Measurements from ENCODE around the gene CSNK1D.

CSNK1D gene

DNA sequence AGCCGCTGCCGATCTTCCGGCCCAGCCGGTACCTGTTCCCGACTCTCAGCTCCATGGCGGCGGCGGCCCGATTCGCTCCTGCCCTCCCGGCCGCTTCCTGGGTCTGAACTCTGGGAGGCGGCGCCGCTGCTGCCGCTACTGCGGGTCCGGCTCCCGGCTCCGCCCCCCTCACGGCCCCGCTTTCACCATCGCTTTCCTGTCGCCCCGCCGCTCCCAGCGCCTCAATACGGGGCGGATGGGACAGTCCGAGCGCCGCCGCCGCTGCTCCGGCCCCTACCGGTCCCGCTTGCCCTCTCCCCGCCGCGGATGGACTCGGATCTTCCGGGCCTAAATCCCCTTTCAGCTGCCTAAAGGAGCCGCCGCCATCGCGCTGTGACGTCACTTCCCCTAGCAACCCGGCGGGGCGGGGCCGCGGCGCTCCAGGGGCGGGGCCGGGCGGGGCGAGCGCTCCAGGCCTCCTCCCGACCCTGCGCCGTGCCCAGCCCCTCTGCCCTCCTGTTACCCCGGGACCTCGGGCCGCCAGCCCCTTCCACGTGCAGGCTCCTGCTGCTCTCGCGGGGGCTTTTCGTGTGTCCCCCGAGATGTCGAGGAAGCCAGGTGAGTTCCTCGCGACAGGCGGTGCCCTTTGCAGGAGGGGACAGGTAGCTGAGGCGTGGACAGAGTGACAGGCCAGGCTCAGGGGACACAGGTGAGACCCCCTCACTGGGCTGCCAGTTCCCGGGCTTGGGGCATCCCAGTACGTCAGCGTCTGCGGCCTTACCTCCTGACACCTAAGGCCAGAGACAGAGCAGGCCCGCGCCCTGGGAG lies at the start of gene CSNK1D:
CSNK1D (minus strand) TSS at position 374 of the 807 bp plus-strand sequence; CDS start at position 55, 319 bp downstream.
- DNase-seq = peak; percentile 86

DNA sequence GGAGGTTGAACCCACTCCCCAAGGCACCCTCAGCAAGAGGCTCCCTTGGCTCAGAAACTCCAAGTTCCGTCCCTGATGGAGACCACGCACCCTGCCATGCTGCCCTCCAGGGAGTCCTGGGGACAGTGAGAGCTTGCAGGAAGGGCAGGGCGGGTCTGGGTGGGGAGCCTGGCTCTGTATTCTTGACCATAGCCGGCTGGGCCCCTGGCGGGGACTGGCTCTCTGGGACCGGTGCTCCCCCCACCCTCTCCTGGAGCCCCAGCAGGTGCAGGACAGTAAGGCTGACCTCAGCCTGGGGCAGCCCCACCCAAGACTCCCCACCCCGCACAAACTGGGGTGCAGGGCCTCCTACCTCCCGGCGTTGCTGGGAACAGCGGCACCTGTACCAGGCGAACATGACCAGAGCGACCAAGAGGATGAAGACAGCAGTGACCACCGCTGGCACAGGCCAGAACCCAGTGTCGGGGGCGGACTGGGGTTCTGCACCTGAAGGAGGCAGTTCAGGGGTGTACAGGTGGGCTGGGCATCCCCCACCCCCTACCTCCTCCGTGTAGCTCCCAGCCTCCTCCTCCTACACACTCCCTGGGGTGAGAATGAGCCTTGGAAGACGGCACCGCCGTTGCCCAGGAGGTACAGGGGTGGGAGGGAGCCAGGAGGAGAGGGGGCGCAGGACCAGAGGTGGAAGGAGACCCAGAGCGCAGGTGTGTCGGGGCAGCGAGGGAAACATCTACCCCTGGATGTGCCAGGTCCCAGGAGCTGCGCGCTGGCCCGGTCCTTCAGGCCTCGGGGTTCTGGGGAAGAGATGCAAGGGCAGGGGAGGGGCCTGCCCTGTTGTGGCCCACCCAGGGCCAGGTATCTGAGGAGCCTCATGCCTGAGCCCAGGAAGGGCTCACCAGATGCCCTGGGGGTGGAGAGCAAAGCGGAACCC lies 49.3 kb upstream of the CSNK1D start:
- DNase-seq = no peak

GRCh38 chr17:82321947-82322466 lies 48.5 kb upstream of the CSNK1D start:
- no peak for DNase-seq

- DNase-seq = no peak
These were observed 47.7 kb upstream of the CSNK1D start for GRCh38 chr17:82320956-82321927.

GRCh38 chr17:82320140-82320840 lies 46.8 kb upstream of the CSNK1D start:
- no peak for DNase-seq

DNA sequence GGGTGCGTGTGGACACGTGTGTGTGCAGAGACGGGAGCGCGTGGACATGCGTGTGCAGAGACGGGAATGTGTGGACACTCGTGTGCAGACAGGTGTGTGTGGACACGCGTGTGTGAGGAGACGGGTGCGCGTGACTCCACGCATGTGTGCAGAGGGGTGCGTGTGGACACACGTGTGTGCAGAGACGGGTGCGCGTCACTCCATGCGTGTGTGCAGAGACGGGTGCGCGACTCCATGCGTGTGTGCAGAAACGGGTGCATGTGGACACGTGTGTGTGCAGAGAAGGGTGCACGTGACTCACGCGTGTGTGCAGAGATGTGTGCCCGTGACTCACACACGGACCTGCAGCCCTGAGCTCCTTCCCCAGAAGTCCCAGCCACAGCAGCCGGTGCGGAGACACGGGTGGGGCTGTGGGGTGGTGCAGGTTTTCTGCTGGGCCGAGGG lies 46.1 kb upstream of the CSNK1D start:
- no peak for DNase-seq

DNA sequence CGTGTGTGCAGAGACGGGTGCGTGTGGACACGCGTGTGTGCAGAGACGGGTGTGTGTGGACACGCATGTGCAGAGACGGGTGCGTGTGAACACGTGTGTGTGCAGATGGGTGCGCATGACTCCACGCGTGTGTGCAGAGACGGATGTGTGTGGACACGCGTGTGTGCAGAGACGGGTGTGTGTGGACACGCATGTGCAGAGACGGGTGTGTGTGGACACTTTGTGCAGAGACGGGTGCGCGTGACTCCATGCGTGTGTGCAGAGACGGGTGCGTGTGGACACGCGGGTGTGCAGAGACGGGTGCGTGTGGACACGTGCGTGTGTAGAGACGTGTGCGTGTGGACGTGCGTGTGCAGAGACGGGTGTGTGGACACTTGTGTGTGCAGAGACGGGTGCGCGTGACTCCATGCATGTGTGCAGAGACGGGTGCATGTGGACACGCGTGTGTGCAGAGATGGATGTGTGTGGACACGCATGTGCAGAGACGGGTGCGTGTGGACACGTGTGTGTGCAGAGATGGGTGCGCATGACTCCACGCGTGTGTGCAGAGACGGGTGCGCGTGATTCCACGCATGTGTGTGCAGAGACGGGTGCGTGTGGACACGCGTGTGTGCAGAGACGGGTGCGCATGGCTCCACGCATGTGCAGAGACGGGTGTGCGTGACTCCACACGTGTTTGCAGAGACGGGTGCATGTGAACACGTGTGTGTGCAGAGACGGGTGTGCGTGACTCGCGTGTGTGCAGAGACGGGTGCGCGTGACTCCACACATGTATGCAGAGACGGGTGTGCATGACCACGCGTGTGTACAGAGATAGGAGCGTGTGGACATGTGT lies 45.5 kb upstream of the CSNK1D start:
- DNase-seq = no peak

GRCh38 chr17:82318169-82318498 lies 44.6 kb upstream of the CSNK1D start:
- DNase-seq = no peak

DNA sequence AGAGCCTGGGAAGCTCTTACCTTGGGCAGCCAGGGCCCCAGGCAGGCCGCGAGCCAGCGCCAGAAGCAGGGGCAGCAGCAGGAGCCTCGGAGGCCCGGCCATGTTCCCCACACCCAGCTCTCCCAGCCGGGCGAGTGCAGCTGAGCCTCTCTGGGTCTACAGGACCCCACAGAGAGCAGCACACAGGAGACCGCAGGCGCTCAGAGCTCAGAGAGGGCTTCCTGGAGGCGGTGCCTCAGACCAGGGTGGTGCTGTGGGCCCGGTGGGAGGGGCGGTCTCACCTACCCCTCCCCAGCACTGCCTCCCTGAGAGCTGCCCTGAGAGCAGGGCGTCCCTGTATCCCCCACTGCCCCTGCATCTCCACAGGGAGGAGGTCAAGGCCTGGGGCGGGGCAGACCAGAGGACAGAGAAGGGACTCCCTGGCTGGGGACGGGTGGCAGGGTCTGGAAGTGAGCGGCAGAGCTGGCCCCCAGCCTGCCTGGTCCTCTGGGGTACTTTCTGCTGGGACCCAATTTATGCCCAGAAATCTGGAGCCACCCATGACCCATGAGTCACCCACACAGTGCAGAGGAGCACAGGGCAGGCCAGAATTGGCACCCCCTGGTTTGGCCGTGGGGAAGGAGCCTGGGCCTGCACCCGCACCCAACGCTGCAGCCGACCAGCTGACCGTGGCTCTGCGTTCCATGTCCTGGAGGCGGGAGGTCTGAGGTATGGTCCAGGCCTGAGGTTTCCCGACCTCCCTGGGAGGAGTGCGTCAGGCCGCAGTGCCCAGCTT lies 44.1 kb upstream of the CSNK1D start, which contains the start of gene CD7:
CD7 (minus strand) TSS at position 215 of the 775 bp plus-strand sequence; CDS start at position 102, 113 bp downstream.
- no peak for DNase-seq

DNA sequence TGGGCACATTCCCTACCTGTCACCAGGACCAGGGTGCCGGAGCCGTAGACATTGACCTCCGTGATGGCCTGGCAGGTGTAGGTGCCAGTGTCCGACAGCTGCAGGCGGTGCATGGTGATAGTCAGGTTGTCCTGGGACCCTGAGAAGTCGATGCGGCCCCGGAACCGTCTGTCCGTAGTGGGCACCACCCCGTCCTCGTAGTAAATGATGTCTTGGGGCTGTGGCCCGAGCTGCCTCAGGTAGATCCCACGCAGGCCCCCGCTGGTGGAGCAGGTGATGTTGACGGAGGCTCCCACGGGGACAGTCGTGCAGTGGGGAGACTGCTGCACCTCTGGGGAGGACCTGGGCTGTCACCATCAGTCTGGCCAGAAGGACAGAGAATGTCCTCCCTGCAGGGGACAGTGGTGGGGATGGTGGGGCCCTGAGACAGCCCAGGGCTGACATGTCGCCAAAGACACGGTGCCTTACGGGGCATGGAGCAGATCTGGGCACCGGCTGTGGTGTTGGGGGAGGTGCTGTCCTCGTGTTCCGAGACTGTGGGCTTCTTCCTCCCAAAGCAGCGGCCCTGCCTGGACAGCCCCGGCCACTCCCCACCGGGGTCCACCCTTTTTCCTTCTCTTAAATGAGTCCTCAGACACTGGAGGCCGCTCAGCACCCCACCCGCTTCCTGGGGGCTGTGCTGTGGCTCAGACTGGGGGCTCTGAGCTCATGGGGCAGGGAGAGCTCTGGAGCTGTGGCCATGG lies 43.3 kb upstream of the CSNK1D start:
- DNase-seq = no peak

DNA sequence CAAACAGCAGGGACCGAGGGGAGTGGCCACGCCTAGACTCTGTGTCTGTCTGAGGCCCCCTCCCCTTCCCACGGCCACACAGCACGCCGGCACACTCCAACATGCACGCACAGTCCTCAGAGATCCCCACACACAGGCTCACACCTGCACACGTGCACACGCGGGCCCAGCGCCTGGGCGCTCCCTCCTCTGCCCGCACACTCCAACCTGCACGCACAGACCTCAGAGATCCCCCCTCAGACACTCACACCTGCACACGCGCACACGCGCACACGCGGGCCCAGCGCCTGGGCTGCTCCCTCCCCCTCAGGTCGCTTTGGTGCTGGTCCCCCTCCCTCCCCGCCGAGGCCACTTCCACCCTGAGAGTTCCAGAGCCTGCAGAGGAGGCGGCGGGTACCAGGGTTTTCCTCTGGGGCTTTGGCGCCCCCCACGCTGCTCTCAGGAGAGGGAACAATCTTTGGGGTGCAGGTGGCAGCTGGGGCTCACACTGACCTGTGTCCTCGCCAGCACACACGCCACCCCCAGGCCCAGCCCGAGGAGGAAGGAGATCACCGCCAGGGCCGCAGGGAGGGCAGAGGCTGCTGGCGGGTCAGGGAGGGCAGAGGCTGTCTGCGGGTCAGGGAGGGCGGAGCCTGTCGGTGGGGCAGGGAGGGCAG lies 42.3 kb upstream of the CSNK1D start:
- no peak for DNase-seq

DNA sequence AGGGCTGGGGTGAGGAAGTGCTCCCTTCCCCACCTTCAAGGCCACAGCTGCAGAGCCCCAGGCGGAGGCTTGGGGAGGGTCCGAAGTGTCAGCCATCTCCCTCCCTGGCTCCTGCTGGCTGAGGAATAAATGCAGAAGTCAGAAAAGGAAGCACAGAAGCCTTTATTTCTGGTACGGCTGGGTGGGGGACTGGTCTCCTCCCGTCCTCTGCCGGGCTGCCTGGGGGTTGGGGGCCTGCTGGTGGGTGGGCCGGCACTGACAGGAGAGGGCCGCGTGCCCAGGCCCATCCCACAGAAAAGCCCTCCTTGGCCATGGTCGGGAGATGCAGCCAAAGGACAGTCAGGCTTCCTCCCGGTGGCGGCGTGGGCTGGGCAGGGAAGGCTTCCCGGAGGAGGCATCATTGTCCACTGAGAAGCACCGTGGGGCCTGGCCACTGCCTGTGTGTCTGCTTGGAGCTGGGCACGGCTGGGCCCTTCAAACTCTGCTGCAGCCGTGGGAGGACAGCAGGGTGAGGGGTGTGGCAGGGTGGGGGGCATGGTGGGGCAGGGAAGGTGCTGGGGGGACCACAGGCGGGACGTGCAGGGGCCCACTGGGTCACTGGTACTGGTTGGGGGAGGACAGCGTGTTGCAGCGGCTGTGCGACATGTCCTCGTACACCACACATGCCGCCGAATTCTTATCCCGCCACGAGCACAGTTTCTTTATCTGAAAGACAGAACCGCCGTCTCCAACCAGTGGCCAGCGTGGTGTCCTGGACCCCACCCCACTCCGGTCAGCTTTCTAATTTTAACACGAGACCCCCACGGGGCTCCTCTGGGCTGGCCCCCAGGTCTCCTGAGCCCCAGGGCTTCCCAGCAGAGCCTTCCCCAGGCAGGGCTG lies 41.5 kb upstream of the CSNK1D start:
- no peak for DNase-seq

GRCh38 chr17:82314012-82314726 lies 40.7 kb upstream of the CSNK1D start:
- no peak for DNase-seq

GRCh38 chr17:82313195-82314011 lies 39.9 kb upstream of the CSNK1D start:
- no peak for DNase-seq

DNA sequence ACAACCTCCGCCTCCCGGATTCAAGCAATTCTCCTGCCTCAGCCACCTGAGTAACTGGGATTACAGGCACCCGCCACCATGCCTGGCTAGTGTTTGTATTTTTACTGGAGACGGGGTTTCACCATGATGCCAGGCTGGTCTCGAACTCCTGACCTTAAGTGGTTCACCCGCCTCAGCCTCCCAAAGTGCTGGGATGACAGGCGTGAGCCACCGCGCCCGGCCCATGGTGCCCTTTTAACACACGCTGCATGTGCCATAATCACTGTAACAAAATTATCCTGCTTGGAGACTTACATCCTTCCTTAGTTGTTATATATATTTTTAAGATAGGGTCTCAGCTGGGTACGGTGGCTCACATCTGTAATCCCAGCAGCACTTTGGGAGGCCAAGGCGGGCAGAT lies 38.5 kb upstream of the CSNK1D start:
- DNase-seq = no peak

DNA sequence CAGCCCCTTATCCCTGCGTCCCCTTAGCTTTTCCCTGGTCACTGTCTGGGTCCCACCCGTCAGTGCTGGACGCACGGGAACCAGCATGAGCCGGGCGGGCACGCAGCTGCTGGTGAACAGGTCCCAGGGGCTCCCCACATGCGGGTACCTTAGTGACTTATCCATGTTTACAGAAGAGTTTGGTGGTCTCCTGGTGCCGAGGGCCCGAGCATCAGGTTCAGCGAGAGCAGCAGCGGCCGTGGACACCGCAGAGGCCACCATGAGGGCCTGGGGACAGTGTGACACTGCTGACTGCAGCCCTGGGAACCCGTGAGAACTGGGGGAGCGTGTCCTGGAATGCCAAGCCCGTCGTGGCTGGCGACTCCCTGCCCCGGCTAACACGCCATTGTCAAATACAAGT lies 37.4 kb upstream of the CSNK1D start:
- no peak for DNase-seq
